ENCODE data around the gene AASDH. TPM values are rescaled to one million over a fixed set of nuclear protein-coding genes. Genes with fewer than 3 reads are reported as not detected.
A peak's percentile ranks its signal among the peaks of the same experiment; 100 is the strongest.

The AASDH gene
- total and polyA plus RNA-seq, 7 experiments from 2014 or later: 10.2 to 26.8 (median 15.8) TPM

DNA sequence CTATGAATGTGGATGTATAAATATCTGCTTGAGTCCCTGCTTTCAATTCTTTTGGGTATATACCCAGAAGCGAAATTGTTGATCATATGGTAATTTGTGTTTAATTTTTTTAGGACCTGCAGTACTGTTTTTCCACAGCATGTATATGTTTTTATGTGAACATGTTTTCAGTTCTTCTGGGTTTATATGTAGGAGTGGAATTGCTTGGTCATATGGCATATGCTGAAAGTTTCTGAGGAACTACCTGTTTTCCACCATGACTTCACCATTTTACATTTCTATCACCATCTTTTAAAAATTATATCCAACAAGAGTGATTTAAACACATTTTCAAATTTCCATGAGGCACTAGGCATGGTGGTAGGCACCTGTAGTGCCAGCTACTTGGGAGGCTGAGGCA lies 39.9 kb upstream of the AASDH start:
- ATAC-seq: no peak
- no peak overlapping the region for H3K27ac ChIP-seq (ENCODE audit: low read depth, low read length)
- no peaks in the 10 kb centered on the region for H3K27me3 ChIP-seq (ENCODE audit: control insufficient read depth in 2 of 2, insufficient read depth in 2 of 2, low read length in 2 of 2)
- H3K9me3 Mint-ChIP-seq: peaks cover 0 to 2% (median 0%) of the 10 kb centered on the region in 11 donors
- peaks cover 0 to 5% (median 0%) of the 10 kb centered on the region in 5 donors for H3K36me3 Mint-ChIP-seq
- no peak overlapping the region for H3K27ac Mint-ChIP-seq
- CTCF ChIA-PET: interaction anchor here (1.0 kb wide), 1 partner anchor 9 kb away, joined by 3 read pairs; the partner anchor contains the start of genes PAICS and PPAT
- no peak overlapping the region for H3K4me3 Mint-ChIP-seq
- POLR2A ChIA-PET: interaction anchor here (5.3 kb wide), 1 partner anchor 9 kb away, joined by 33 read pairs; the partner anchor contains the start of genes PAICS and PPAT
- no peaks in the 10 kb centered on the region for H3K4me1 ChIP-seq (ENCODE audit: control insufficient read depth in 2 of 2, insufficient read depth in 2 of 2, low read length in 2 of 2)
- H3K4me1 Mint-ChIP-seq: peaks cover 1 to 37% (median 24%) of the 10 kb centered on the region in 7 donors
- no peak for DNase-seq
- intact Hi-C loops (cut with micrococcal nuclease): loop anchor here in 1 of 2 donors (5.0 kb wide), 1 partner anchor 230 kb away; no protein-coding TSS in a partner anchor
- no peaks in the 10 kb centered on the region for H3K36me3 ChIP-seq (ENCODE audit: control insufficient read depth in 2 of 3, insufficient read depth in 3 of 3, low read length in 3 of 3)
- no peaks in the 10 kb centered on the region for H3K9me3 ChIP-seq (ENCODE audit: control insufficient read depth in 2 of 3, low read length in 3 of 3)
- no peak overlapping the region for H3K4me3 ChIP-seq (ENCODE audit: low read length)
- no peaks in the 10 kb centered on the region for H3K27me3 Mint-ChIP-seq

DNA sequence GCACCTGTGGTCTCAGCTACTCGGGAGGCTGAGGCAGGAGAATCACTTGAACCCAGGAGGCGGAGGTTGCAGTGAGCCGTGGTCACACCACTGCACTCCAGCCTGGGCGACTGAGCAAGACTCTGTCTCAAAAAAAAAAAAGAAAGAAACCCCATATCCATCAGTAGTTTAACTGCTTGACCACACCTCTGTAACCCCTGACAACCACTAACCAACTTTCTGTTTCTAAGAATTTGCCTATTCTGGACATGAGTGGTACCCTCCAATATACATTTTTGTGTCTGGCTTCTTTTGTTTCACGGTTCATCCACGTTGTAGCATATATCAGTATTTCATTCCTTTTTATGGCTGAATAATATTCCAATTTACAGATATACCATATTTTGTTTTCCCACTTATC lies 39.0 kb upstream of the AASDH start:
- intact Hi-C loops (cut with micrococcal nuclease): loop anchor here in 1 of 2 donors (5.0 kb wide), 1 partner anchor 231 kb away; no protein-coding TSS in a partner anchor
- DNase-seq: no peak
- peaks cover 0 to 5% (median 0%) of the 10 kb centered on the region in 5 donors for H3K36me3 Mint-ChIP-seq
- no peak overlapping the region for H3K27ac Mint-ChIP-seq
- Histone ChIP-seq H3K36me3 (ENCODE audit: control insufficient read depth in 2 of 3, insufficient read depth in 3 of 3, low read length in 3 of 3) (no peaks in the 10 kb centered on the region), H3K4me3 (ENCODE audit: low read length) (no peak overlapping the region), H3K27ac (ENCODE audit: low read depth, low read length) (no peak overlapping the region), H3K27me3 (ENCODE audit: control insufficient read depth in 2 of 2, insufficient read depth in 2 of 2, low read length in 2 of 2) (no peaks in the 10 kb centered on the region), H3K9me3 (ENCODE audit: control insufficient read depth in 2 of 3, low read length in 3 of 3) (no peaks in the 10 kb centered on the region), H3K4me1 (ENCODE audit: control insufficient read depth in 2 of 2, insufficient read depth in 2 of 2, low read length in 2 of 2) (no peaks in the 10 kb centered on the region)
- ChIA-PET POLR2A (interaction anchor here (5.3 kb wide), 1 partner anchor 10 kb away, joined by 33 read pairs; the partner anchor contains the start of genes PAICS and PPAT), CTCF (interaction anchor here (1.0 to 3.4 kb wide), 6 partner anchors 8 to 410 kb away, joined by 3 to 21 read pairs (median 4); partner anchors contain the start of genes PAICS and PPAT)
- no peaks in the 10 kb centered on the region for H3K27me3 Mint-ChIP-seq
- H3K9me3 Mint-ChIP-seq: peaks cover 0 to 2% (median 0%) of the 10 kb centered on the region in 11 donors
- H3K4me1 Mint-ChIP-seq: peaks cover 1 to 30% (median 16%) of the 10 kb centered on the region in 7 donors
- H3K4me3 Mint-ChIP-seq: no peak overlapping the region
- no peak for ATAC-seq

DNA sequence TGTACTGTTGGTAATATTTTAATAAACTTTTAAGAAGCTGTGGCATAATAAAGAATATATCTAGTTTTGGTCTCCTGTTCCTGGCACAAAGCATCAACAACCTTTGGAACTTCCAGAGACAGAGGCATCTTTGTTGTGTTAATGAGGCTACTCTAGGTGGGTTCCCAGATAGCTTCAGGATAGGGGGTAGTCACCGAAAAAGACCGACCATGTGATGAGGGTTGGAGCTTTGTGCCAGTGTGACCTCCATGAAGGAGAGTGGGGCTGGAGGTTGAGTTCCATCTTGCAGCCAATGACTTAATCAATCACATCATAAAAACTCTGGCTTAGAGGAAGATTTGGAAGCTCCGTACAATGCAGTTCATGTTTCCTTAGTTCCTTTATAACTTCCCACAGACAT lies 38.2 kb upstream of the AASDH start:
- Histone ChIP-seq H3K4me3 (ENCODE audit: low read length) (no peak overlapping the region), H3K9me3 (ENCODE audit: control insufficient read depth in 2 of 3, low read length in 3 of 3) (no peaks in the 10 kb centered on the region), H3K4me1 (ENCODE audit: control insufficient read depth in 2 of 2, insufficient read depth in 2 of 2, low read length in 2 of 2) (no peaks in the 10 kb centered on the region), H3K27me3 (ENCODE audit: control insufficient read depth in 2 of 2, insufficient read depth in 2 of 2, low read length in 2 of 2) (no peaks in the 10 kb centered on the region), H3K36me3 (ENCODE audit: control insufficient read depth in 2 of 3, insufficient read depth in 3 of 3, low read length in 3 of 3) (no peaks in the 10 kb centered on the region), H3K27ac (ENCODE audit: low read depth, low read length) (no peak overlapping the region)
- Mint-ChIP-seq H3K9me3 (peaks cover 0 to 2% (median 0%) of the 10 kb centered on the region in 11 donors), H3K4me3 (no peak overlapping the region), H3K36me3 (peaks cover 0 to 5% (median 0%) of the 10 kb centered on the region in 5 donors), H3K4me1 (peaks cover 2 to 29% (median 14%) of the 10 kb centered on the region in 7 donors), H3K27ac (no peak overlapping the region), H3K27me3 (no peaks in the 10 kb centered on the region)
- intact Hi-C loops (cut with micrococcal nuclease): loop anchor here (1.0 to 5.0 kb wide), 7 partner anchors 9 to 411 kb away; partner anchors contain the start of genes PPAT (in 1 of the 2) and SRP72 (in 1 of the 2)
- DNase-seq (no peak), ATAC-seq (no peak)
- POLR2A ChIA-PET: interaction anchor here (5.3 kb wide), 1 partner anchor 11 kb away, joined by 33 read pairs; the partner anchor contains the start of genes PAICS and PPAT
- CTCF ChIA-PET: interaction anchor here (0.7 to 4.3 kb wide), 14 partner anchors 8 to 417 kb away, joined by 3 to 47 read pairs (median 4); partner anchors contain the start of genes PAICS and PPAT

DNA sequence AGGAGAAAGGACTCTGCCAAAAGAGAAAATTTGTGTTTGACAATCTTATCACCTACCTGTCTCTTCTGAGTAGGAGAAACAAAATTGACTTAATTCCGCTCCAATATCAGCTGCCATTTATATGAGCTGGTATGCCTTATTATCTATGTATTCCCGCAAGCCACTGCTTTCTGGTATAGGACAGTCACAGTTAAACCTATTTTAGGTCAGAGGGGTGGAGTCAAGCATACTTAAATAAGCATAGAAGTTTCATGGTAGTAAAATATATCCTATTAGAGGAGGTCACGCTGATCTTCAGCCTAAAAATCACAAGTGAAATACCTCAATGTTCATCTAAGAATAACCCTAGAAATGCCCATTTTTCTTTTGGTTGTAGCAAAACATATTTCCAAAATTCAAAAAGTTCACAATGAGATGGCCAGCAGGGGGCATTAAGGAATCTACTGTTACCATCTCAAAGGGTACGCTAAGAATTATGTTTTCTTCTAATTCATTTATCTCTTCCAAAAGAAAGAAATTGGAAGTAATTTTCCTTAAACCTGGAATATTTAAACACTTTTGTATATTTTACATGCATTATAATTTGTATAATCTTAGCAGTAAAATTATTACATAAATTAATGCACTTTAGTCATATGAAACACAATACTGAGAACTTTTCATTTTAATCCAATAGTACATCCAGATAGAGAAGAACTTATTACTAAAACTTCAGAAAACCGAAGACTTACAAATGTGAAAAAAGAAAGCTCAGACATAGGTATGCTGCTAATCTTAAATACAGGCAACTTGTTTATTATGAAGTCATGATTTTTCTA lies 37.6 kb upstream of the AASDH start:
- no peak overlapping the region for H3K4me3 Mint-ChIP-seq
- H3K4me1 ChIP-seq (ENCODE audit: control insufficient read depth in 2 of 2, insufficient read depth in 2 of 2, low read length in 2 of 2): no peaks in the 10 kb centered on the region
- DNase-seq (peak in 7 of 9 donors; percentile 22 to 59 (median 48)), ATAC-seq (peak; percentile 49)
- H3K4me1 Mint-ChIP-seq: peaks cover 4 to 27% (median 13%) of the 10 kb centered on the region in 7 donors
- H3K27me3 Mint-ChIP-seq: no peaks in the 10 kb centered on the region
- H3K27me3 ChIP-seq (ENCODE audit: control insufficient read depth in 2 of 2, insufficient read depth in 2 of 2, low read length in 2 of 2): no peaks in the 10 kb centered on the region
- CTCF ChIA-PET: interaction anchor here (0.6 to 4.3 kb wide), 16 partner anchors 8 to 418 kb away, joined by 3 to 47 read pairs (median 4); partner anchors contain the start of genes PAICS and PPAT
- H3K9me3 ChIP-seq (ENCODE audit: control insufficient read depth in 2 of 3, low read length in 3 of 3): no peaks in the 10 kb centered on the region
- POLR2A ChIA-PET: interaction anchor here (5.3 kb wide), 1 partner anchor 11 kb away, joined by 33 read pairs; the partner anchor contains the start of genes PAICS and PPAT
- H3K27ac ChIP-seq (ENCODE audit: low read depth, low read length): no peak overlapping the region
- peaks cover 0 to 5% (median 0%) of the 10 kb centered on the region in 5 donors for H3K36me3 Mint-ChIP-seq
- H3K27ac Mint-ChIP-seq: peak overlapping the region in 1 of 9 donors; percentile 1
- H3K36me3 ChIP-seq (ENCODE audit: control insufficient read depth in 2 of 3, insufficient read depth in 3 of 3, low read length in 3 of 3): no peaks in the 10 kb centered on the region
- peaks cover 0 to 2% (median 0%) of the 10 kb centered on the region in 11 donors for H3K9me3 Mint-ChIP-seq
- intact Hi-C loops (cut with micrococcal nuclease): loop anchor here (1.0 to 5.0 kb wide), 7 partner anchors 9 to 411 kb away; partner anchors contain the start of genes PPAT (in 1 of the 2) and SRP72 (in 1 of the 2)
- no peak overlapping the region for H3K4me3 ChIP-seq (ENCODE audit: low read length)

DNA sequence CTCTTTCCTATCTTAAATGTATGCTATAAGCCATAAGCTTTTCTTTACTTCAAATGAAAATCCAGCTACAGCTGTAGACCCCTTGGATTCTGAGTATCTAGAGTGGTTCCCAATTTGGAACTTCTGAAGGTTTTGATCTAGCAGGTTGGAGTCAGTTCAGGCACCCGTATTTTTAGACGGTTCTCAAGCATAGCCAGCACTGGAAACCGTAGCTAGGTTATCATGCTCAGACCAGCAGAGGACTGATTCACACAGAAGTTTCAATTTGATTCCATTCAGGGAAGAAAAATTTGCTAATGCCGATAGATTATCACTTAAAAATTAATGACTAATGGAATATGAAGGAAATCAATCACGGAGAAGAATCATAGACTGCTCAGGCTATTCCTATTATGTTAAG lies 36.9 kb upstream of the AASDH start:
- ChIA-PET CTCF (interaction anchor here (0.6 to 4.3 kb wide), 9 partner anchors 9 to 414 kb away, joined by 3 to 47 read pairs (median 4); partner anchors contain the start of genes PAICS and PPAT), POLR2A (interaction anchor here (5.3 kb wide), 1 partner anchor 12 kb away, joined by 33 read pairs; the partner anchor contains the start of genes PAICS and PPAT)
- Histone ChIP-seq H3K27ac (ENCODE audit: low read depth, low read length) (no peak overlapping the region), H3K27me3 (ENCODE audit: control insufficient read depth in 2 of 2, insufficient read depth in 2 of 2, low read length in 2 of 2) (no peaks in the 10 kb centered on the region), H3K4me1 (ENCODE audit: control insufficient read depth in 2 of 2, insufficient read depth in 2 of 2, low read length in 2 of 2) (no peaks in the 10 kb centered on the region), H3K4me3 (ENCODE audit: low read length) (no peak overlapping the region), H3K9me3 (ENCODE audit: control insufficient read depth in 2 of 3, low read length in 3 of 3) (no peaks in the 10 kb centered on the region), H3K36me3 (ENCODE audit: control insufficient read depth in 2 of 3, insufficient read depth in 3 of 3, low read length in 3 of 3) (no peaks in the 10 kb centered on the region)
- DNase-seq (no peak), ATAC-seq (no peak)
- peaks cover 0 to 2% (median 0%) of the 10 kb centered on the region in 11 donors for H3K9me3 Mint-ChIP-seq
- H3K36me3 Mint-ChIP-seq: peaks cover 0 to 5% (median 0%) of the 10 kb centered on the region in 5 donors
- H3K27me3 Mint-ChIP-seq: no peaks in the 10 kb centered on the region
- no peak overlapping the region for H3K4me3 Mint-ChIP-seq
- peaks cover 3 to 22% (median 13%) of the 10 kb centered on the region in 7 donors for H3K4me1 Mint-ChIP-seq
- H3K27ac Mint-ChIP-seq: no peak overlapping the region
- intact Hi-C loops (cut with micrococcal nuclease): no loop called here

DNA sequence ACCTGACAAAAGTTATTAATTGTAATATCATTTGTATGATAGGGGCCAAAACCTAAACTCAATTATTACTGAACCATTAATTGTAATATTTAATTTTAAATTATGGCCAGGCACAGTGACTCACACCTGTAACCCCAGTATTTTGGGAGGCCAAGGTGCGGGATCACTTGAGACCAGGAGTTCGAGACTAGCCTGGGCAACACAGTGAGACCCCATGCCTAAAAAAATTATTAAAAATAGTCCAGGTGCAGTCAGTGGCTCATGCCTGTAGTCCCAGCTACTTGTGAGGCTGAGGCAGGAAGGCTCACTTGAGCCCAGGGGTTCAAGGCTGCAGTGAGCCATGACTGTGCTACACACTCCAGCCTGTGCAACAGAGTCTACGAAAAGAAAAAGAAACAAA lies 30.1 kb upstream of the AASDH start:
- H3K4me1 Mint-ChIP-seq: peaks cover 2 to 9% (median 6%) of the 10 kb centered on the region in 7 donors
- Histone ChIP-seq H3K4me3 (ENCODE audit: low read length) (no peak overlapping the region), H3K27me3 (ENCODE audit: control insufficient read depth in 2 of 2, insufficient read depth in 2 of 2, low read length in 2 of 2) (no peaks in the 10 kb centered on the region), H3K9me3 (ENCODE audit: control insufficient read depth in 2 of 3, low read length in 3 of 3) (no peaks in the 10 kb centered on the region), H3K36me3 (ENCODE audit: control insufficient read depth in 2 of 3, insufficient read depth in 3 of 3, low read length in 3 of 3) (no peaks in the 10 kb centered on the region), H3K27ac (ENCODE audit: low read depth, low read length) (no peak overlapping the region), H3K4me1 (ENCODE audit: control insufficient read depth in 2 of 2, insufficient read depth in 2 of 2, low read length in 2 of 2) (no peaks in the 10 kb centered on the region)
- no peaks in the 10 kb centered on the region for H3K27me3 Mint-ChIP-seq
- no peak overlapping the region for H3K27ac Mint-ChIP-seq
- DNase-seq: no peak
- POLR2A ChIA-PET: no interaction called here
- no peak overlapping the region for H3K4me3 Mint-ChIP-seq
- intact Hi-C loops (cut with micrococcal nuclease): no loop called here
- CTCF ChIA-PET: interaction anchor here (1.1 kb wide), 1 partner anchor 419 kb away, joined by 4 read pairs; no protein-coding TSS in a partner anchor
- no peaks in the 10 kb centered on the region for H3K9me3 Mint-ChIP-seq
- no peaks in the 10 kb centered on the region for H3K36me3 Mint-ChIP-seq
- ATAC-seq: no peak

Measured in naive thymus-derived CD4-positive, alpha-beta T cell (primary cell).